GM19035 (cell line): Measurements from ENCODE around the gene MYO1B.

ENCODE experiments used
- ATAC-seq: cut with Tn5 transposase; IDR thresholded peaks from one replicate; pipeline ENCODE4 v1.9.1; 2021; ENCODE audit not compliant: unreplicated experiment

Gene MYO1B

GRCh38 chr2:191257934-191258333 lies 12.7 kb downstream of the MYO1B start:
- no peak for ATAC-seq

GRCh38 chr2:191258996-191259395 lies 13.8 kb downstream of the MYO1B start:
- ATAC-seq = no peak

GRCh38 chr2:191262436-191262835 lies 17.2 kb downstream of the MYO1B start:
- no peak for ATAC-seq

GRCh38 chr2:191263050-191263449 lies 17.8 kb downstream of the MYO1B start:
- no peak for ATAC-seq

- no peak for ATAC-seq
Measured at GRCh38 chr2:191264647-191265081, 19.5 kb downstream of the MYO1B start.

GRCh38 chr2:191265311-191266170 lies 20.3 kb downstream of the MYO1B start:
- no peak for ATAC-seq

GRCh38 chr2:191266201-191266600 lies 21.0 kb downstream of the MYO1B start:
- ATAC-seq = no peak

GRCh38 chr2:191268596-191268995 lies 23.4 kb downstream of the MYO1B start:
- ATAC-seq = no peak

GRCh38 chr2:191270306-191271161 lies 25.3 kb downstream of the MYO1B start:
- ATAC-seq = no peak

GRCh38 chr2:191272064-191272463 lies 26.9 kb downstream of the MYO1B start:
- ATAC-seq = no peak

- ATAC-seq = no peak
Measured at GRCh38 chr2:191274413-191274815, 29.2 kb downstream of the MYO1B start.

GRCh38 chr2:191276792-191277465 lies 31.7 kb downstream of the MYO1B start:
- ATAC-seq = no peak

GRCh38 chr2:191280290-191280689 lies 35.1 kb downstream of the MYO1B start:
- ATAC-seq = no peak

- ATAC-seq = no peak
Measured at GRCh38 chr2:191280834-191281756, 35.9 kb downstream of the MYO1B start.

- ATAC-seq = no peak
Measured at GRCh38 chr2:191285252-191285651, 40.0 kb downstream of the MYO1B start.

- no peak for ATAC-seq
Measured at GRCh38 chr2:191287820-191288219, 42.6 kb downstream of the MYO1B start.

- no peak for ATAC-seq
Measured at GRCh38 chr2:191289049-191289448, 43.8 kb downstream of the MYO1B start.

GRCh38 chr2:191291471-191291870 lies 46.3 kb downstream of the MYO1B start:
- ATAC-seq = no peak

- no peak for ATAC-seq
Measured at GRCh38 chr2:191292869-191293268, 47.7 kb downstream of the MYO1B start.

GRCh38 chr2:191295088-191295487 lies 49.9 kb downstream of the MYO1B start:
- ATAC-seq = no peak
